HuH-7.5 (cell line): Measurements from ENCODE around the gene UPF3A.
"Not testable (repeated sequence)": the region's sequence is repeated elsewhere in the genome, so short reads cannot be mapped to it uniquely, and the experiment has no call there.

ENCODE experiments used
- DNase-seq: peaks from one replicate; pipeline ENCODE4 v3.0.0; 2011; ENCODE audit warnings: low spot score

The UPF3A gene

GRCh38 chr13:114336457-114336856 lies 55.1 kb downstream of the UPF3A start:
- not testable (repeated sequence) for DNase-seq

DNA sequence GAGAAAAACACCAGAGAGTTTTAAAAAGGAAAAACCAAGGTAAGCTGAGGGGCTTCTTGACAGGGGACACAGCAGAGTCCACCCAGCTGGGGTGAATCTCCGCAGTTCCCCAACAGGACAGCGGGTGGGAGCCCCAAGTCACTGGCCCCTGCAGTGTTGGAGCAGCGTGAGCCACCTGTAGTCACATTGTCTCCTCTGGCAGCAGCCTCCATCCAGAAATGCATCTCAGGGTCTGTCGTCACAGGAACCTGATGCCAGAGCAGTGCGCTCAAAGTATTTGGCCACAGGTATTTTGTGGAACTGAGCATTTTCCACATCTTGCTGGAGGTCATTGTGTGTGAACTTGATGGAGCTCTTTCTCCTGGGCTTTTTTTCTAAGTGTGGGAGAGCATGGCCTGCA lies 57.6 kb downstream of the UPF3A start:
- no peak for DNase-seq

GRCh38 chr13:114339857-114340534 lies 58.6 kb downstream of the UPF3A start:
- DNase-seq, result no peak

- DNase-seq, result no peak
Observed at GRCh38 chr13:114341003-114341777, 59.8 kb downstream of the UPF3A start.

- not testable (repeated sequence) for DNase-seq
Observed at GRCh38 chr13:114347256-114347655, 65.9 kb downstream of the UPF3A start.

DNA sequence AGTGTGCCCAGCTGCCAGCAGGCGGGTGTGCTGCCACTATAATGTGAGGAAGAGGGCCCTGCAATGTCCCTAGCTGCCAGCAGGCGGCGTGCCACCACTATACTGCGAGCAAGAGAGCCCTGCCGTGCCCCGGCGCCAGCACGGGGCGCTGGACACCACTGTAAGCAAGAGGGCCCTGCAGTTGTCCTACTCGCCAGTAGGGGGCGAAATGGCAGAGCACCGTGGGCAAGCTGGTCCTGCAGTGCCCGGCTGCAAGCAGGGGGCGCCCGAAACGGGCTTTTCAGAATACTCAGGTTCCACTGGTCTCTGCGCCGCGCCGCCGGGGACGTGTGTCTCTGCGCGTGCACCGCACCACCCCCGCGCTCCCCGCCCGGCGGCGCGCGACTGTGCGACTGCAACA lies 71.4 kb downstream of the UPF3A start:
- DNase-seq, result not testable (repeated sequence)

- not testable (repeated sequence) for DNase-seq
Observed at GRCh38 chr13:114353382-114353781, 72.0 kb downstream of the UPF3A start.
